ENCODE data around the gene VRK3.
"Not testable (repeated sequence)": the region's sequence is repeated elsewhere in the genome, so short reads cannot be mapped to it uniquely, and the experiment has no call there.

The VRK3 gene, protein sequence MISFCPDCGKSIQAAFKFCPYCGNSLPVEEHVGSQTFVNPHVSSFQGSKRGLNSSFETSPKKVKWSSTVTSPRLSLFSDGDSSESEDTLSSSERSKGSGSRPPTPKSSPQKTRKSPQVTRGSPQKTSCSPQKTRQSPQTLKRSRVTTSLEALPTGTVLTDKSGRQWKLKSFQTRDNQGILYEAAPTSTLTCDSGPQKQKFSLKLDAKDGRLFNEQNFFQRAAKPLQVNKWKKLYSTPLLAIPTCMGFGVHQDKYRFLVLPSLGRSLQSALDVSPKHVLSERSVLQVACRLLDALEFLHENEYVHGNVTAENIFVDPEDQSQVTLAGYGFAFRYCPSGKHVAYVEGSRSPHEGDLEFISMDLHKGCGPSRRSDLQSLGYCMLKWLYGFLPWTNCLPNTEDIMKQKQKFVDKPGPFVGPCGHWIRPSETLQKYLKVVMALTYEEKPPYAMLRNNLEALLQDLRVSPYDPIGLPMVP

DNA sequence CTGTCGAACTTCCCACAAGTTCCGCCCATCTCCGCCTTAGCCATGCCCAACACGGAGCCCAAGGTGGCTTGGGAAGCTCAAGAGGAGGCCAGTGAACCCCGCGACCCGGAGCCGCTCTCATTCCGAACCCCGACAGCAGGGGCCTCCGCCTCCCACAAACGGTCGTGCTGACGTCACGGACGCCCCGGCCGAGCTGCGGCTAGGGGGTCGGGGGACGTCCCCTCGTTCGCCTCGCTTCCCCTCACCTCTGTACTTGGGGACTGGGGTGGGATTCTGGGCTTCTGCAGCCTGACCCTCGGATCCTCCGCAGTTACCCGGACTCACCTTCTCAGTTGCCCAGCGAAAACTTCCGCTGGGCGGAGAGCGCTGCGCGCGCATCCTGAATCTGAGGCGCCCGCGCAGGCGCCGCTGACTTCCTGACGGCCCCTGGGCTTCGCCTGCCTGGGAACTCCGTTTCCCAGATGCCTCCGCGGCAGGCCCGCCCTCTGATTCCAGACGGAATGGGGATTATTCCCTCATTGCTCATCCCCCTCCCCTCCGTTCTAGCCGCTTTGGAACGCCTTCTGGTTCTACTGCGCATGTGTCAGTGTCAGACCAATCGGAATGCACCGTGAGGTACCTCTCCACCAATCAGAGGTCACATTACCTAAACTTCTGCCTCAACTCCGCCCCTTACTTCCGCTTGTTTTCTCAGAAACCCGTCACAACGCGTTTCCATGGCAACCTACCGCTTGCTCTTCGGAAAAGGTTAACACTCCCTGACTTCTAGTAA is at the start of gene VRK3:
TSS of gene VRK3 (minus strand) at position 351 of the 772 bp plus-strand sequence. CDS start 9,210 bp downstream, outside the sequence.
- DNase-seq (ENCODE audit: insufficient read length, low spot score) (peak; percentile 77), FAIRE-seq (peak; percentile 98)

DNA sequence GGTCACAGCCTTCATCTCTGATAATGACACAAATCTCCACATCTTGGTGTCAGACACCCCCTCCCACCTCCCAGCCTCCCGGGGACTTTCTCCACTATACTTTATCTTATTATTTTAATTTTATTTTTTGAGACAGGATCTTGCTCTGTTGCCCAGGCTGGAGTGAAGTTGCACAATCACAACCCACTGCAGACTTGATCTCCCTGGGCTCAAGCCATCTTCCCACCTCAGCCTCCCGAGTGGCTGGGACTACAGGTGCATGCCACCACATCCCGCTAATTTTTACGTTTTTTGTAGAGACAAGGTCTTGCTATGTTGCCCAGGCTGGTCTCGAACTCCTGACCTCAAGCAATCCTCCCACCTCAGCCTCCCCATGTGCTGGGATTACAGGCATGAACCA is 43.2 kb upstream of the VRK3 start:
- FAIRE-seq; DNase-seq (ENCODE audit: insufficient read length, low spot score): not testable (repeated sequence)

DNA sequence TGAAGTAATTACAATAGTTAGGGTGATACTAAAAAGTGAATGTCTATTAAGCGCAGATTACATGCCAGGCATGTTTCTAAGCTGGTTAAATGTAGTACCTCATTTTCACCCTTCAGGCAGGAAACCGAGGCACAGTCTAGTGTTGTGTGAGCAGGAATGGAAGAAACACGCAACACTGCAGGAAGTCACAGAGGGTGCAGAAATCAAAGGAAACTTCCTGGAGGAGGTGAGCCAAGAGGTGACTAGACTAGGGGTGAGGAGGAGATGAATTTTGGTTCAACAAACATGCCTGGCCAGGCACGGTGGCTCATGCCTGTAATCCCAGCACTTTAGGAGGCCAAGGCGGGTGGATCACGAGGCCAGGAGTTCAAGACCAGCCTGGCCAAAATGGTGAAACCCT is 42.4 kb upstream of the VRK3 start:
- no peak for FAIRE-seq

DNA sequence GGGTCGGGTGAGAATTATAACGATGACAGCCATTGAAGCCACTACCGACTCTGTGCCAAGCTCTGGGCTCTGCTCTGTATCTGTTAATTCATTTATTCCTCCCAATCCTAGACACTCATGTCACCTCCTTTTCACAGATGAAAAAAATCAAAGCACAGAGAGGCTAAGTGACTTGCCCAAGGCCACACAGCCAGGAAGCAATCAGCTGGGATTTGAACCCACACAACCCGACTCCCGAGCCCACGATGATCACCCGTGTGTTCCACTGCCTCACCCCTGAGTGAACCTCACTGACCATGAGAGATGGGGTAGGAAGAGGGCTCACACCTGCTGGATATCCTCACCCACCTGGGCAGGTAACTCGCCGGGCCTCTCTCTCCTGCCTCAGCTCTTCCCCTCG is 40.8 kb upstream of the VRK3 start:
- FAIRE-seq (no peak), DNase-seq (ENCODE audit: insufficient read length, low spot score) (no peak)

More for the DNA sequence above, 42.4 kb upstream of the VRK3 start:
- no peak for DNase-seq (ENCODE audit: insufficient read length, low spot score)

DNA sequence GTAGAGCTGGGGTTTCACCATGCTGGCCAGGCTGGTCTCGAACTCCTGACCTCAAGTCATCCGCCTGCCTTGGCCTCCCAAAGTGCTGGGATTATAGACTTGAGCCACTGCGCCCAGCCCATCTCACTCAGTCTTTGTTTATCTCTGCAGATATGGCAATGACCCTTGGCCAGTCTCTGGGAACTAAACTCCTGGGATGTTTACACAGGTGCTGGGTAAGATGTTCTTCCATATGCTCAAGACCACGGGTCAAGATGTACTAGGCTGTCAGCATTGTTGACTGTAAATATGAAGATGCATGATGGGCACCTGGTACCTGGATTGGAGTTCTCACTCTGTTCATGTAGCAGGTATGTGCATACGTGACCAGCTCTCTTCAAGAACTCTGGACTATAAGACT is 36.5 kb upstream of the VRK3 start:
- no peak for FAIRE-seq
- no peak for DNase-seq (ENCODE audit: insufficient read length, low spot score)

DNA sequence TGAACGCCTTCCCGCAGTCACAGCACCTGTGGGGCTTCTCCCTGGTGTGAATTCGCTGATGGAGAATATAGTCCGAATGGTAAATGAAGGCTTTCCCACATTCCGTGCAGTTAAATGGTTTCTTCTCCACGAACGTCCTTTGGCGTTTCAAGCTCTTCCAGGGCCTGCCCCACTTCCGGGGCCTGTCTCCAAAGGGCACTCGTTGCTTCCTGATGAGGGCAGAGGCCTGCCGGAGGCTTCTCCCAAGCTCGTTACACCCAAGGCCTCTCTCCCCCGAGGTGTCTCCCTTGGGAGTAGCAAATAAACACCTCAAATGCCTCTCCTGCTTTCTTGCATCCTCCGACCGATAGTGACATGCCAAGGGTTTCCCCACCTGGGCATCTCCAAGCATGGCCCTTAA is 34.9 kb upstream of the VRK3 start:
- no peak for FAIRE-seq

DNA sequence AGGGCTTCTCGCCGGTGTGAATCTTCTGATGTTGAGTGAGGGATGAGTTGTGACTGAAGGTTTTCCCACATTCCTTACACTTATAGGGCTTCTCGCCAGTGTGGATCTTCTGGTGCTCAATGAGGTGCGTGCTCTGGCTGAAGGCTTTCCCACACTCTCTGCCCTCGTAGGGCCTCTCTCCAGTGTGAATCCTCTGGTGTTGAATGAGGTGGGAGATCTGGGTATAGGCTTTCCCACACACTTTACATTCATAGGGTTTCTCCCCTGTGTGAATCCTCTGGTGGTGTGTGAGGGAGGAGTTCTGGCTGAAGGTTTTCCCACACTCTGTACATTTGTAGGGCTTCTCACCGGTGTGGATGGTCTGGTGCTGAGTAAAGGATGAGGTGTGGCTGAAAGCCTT is 33.9 kb upstream of the VRK3 start:
- FAIRE-seq: no peak
- no peak for DNase-seq (ENCODE audit: insufficient read length, low spot score)

More for the DNA sequence above, 34.9 kb upstream of the VRK3 start:
- no peak for DNase-seq (ENCODE audit: insufficient read length, low spot score)

DNA sequence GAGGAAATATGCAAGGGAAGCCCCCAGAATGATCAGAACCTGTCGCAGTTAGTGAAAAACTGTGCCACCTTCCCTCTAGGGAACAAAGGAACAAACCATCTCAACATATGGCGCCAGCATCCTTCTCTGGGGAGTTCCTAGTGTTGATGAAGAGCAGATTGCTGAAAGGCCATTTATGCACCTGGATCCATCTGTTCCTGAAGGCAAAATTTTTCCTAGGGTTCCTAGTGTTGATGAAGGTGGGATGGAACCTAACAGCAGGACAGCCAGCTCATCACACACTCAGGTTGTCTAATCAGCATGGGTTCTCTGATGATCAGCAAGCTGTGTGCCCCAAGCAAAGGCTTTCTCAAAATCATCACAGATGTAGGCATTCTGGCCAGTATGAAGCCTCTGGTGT is 33.3 kb upstream of the VRK3 start:
- no peak for FAIRE-seq
- no peak for DNase-seq (ENCODE audit: insufficient read length, low spot score)

DNA sequence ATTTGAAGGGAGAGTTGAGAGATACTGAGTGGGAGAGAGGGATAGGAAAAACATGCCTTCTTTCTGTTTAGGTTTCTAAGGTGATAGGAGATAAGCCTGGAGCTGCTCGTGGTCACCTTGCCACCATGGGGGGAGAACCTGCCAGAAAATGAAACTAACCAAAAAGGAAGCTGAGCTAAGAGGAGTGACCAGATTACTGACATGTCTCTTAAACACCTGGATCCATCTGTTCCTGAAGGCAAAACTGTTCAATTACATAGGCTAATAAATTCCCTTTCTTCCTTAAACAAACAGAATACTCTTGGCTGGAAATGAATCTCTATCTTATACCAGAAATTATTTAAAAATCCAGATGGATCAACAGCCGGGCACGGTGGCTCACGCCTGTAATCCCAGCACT is 27.9 kb upstream of the VRK3 start:
- FAIRE-seq (no peak), DNase-seq (ENCODE audit: insufficient read length, low spot score) (no peak)

DNA sequence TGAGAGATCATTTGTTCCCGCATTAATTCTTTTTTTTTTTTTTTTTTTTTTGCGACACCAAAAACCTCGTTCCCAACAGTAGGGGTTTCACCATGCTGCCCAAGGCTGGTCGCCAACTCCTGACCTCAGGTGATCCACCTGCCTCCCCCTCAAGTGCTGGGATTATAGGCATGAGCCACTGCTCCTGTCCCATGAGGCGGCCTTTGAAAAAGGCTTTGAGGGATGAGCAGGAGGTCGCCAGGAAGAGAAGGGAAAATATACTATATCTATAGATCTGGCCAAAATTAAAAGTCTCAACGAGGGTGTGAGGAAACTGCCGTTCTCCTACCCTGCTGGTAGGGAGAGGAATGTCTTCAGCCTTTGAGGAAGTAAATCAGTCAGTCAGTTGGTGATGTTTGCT is 26.8 kb upstream of the VRK3 start:
- no peak for DNase-seq (ENCODE audit: insufficient read length, low spot score)

DNA sequence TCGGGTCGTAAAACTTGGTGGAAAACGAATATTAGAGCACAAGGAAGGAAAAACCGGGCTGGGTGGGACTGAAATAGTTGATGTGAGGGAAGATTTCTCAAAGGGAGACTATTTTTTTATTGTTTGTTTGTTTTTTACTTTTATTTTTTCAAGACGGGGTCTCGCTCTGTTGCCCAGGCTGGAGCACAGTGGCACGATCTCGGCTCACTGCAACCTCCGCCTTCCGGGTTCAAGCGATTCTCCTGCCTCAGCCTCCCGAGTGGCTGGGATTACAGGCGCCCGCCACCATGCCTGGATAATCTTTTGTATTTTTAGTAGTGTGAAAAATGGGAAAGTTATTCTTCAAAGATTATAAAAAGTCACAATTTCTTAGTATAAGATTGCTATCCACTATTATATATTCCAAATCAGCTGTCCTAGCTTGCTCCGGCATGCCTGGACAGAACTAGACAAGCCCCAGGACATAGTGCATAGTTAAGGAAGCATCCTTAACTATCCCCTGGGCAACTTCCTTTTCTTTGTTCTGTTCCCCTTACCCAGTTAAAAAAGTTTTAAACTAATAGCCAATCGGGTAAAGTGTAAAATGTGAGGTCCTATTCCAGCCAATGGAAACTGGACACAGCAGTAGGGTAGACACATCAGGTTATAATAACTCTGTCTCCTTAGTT is 26.2 kb upstream of the VRK3 start:
- not testable (repeated sequence) for DNase-seq (ENCODE audit: insufficient read length, low spot score); FAIRE-seq

More for the DNA sequence above, 26.8 kb upstream of the VRK3 start:
- FAIRE-seq: no peak

DNA sequence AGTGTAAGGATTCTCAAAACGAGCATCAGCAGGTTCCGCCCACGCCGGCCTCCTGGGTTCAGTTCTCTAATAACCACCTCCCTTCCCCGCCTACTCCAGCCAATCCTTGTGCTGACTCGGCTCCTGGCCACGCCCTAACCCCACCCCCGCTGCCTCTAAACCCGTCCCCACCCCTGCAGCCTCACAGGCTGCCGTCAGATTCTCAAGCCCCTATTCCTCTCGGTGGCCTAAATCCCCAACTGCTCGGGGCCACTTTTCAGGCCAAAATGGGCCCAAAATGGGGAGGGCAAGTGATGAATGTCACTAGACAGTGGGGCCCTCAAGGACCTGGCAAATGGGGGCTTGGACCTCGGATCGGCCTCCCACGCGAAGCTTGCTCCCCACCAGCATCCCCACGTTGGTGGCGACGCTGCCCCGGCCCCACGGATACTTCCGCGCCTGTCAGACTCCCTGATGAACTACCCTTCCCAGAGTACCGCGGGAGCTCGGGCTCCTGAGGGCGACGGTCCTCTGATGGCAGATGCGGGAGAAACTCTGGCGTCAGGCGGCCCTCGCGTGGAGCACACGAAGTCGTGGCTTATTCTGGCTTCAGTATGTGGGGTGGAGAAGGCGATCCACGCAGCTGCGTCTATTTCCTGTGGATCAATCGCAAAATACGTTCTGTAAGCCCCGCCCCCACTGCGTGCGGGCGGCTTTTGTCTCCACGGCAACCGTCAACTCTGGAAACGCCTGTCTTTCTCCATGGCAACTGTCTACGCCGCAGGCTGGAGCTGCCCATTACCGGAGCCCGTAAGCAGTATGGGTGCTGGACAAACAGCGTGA is 25.4 kb upstream of the VRK3 start:
- DNase-seq (ENCODE audit: insufficient read length, low spot score): peak; percentile 15
- FAIRE-seq: no peak

DNA sequence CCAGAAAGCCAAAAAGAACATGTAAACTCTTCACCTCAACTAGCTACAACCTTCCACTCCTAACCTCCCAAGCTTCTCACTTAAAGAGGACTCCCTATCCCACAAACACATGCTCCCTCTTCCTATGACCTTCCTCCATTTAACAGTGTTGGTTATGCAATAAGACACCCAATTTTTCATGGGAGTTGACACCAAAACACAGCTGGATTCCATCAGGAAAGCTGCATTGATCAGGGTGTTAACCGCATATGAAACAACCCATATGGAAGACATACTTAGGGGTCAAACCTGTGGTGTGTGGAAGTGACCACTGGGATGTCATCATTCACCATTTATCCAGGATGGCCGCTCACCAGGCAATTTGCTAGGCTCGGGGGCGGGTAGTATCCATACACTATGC is 22.5 kb upstream of the VRK3 start:
- no peak for FAIRE-seq

DNA sequence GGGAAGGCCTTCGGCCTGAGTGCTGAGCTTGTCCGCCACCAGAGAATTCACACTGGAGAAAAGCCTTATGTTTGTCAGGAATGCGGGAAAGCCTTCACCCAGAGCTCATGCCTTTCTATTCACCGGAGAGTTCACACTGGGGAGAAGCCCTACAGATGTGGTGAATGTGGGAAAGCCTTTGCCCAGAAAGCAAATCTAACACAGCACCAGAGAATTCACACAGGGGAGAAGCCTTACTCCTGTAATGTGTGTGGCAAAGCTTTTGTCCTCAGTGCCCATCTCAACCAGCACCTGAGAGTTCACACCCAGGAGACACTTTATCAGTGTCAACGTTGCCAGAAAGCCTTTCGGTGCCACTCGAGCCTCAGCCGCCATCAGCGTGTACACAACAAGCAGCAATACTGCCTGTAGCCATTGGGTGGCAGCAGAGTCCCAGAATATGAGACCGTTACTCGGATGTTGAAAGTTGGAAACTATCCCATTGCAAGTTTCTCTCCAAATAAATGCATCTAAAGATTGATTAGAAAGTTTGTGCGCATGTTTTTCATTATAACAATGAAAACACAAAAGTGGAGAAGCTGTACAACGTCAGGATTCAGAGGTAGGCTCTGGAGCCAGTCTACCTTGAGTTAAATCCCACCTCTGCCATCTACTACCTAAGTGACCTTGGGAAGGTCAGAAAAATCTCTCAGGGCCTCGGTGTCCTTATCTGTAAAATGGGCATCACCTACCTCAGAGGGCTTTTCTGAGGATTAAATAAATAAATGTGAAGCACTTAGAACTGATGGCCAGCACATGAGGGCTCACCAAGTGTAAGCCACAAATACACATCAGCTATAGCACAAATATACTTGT is 21.7 kb upstream of the VRK3 start:
- FAIRE-seq: no peak
- no peak for DNase-seq (ENCODE audit: insufficient read length, low spot score)

More for the DNA sequence above, 22.5 kb upstream of the VRK3 start:
- DNase-seq (ENCODE audit: insufficient read length, low spot score): no peak

DNA sequence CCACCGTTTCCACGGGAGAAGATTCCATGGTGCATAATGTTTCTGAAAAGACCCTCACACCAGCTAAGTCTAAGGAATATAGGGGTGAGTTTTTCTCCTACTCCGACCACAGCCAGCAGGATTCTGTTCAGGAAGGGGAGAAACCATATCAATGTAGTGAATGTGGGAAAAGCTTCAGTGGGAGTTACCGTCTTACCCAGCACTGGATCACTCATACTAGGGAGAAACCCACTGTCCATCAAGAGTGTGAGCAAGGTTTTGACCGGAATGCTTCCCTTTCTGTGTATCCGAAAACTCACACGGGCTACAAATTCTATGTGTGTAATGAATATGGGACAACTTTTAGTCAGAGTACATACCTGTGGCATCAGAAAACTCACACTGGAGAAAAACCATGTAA is 19.8 kb upstream of the VRK3 start:
- no peak for FAIRE-seq
- no peak for DNase-seq (ENCODE audit: insufficient read length, low spot score)

DNA sequence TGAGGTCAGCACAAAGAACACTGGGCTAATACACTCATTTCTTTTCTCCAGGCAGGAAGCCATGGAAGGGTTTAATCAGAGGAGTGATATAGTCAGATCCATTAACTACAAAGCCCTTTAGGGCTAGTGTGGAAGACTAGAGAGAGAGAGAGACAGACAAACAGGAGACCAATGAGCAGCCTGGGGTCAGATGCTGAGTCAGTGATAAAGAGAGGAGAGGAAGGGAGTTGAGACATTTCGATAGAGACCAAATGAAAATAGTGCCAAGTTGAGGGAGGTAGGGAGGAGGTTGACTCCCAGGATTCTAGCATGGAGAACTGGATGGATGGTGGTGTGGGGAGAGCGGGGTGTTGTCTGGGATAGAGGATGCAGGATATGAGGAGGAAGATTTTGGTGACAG is 18.8 kb upstream of the VRK3 start:
- DNase-seq (ENCODE audit: insufficient read length, low spot score) (no peak), FAIRE-seq (no peak)

DNA sequence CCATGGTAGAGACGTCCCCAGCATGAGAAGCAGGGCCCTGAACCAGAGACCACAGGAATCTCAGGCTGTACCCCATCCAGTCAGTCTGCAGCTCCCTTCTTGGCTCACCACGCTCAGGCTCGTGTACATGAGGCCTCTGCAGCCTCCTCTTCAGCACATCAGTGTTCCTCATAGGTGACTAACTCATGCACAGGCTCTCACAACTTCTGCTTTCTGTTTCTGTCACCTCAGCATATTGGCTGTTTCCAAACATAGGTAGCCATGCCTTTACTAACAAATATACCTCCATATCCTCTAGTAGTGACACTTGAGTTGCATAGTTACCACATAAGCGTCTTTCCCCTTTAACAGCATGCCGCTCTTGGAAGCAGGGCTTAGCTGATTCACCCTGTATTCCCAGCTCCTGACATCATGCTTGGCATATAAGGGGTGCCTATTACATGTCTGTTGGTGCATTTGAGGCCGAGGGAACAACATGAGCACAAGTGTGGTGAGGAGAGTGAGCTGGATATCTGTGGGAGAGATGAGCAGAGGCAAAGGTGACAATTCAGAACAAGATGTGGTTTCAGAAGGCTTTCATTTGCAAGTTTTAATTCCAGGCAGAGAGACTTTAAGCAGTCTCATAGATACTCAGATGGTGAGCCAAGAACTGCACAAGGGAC is 17.3 kb upstream of the VRK3 start:
- FAIRE-seq (no peak), DNase-seq (ENCODE audit: insufficient read length, low spot score) (no peak)

DNA sequence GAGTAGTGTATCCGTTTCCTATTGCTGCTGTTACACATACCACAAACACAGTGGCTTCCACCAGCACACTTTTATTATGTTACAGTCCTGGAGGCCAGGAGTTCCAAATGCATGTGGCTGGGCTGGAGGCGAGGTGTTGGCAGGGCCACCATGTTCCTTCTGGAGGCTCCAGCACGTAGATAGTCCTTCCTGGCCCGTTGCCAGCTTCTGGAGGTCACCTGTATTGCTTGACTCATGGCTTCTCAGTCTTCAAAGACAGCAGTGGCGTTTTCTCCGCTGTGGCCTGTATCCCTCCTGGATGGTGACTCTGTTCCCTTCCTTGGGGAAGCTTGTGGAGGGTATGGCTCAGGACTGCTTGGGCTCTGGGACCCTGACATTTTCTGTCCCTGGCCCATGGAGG is 15.8 kb upstream of the VRK3 start:
- no peak for DNase-seq (ENCODE audit: insufficient read length, low spot score)
- FAIRE-seq: no peak

DNA sequence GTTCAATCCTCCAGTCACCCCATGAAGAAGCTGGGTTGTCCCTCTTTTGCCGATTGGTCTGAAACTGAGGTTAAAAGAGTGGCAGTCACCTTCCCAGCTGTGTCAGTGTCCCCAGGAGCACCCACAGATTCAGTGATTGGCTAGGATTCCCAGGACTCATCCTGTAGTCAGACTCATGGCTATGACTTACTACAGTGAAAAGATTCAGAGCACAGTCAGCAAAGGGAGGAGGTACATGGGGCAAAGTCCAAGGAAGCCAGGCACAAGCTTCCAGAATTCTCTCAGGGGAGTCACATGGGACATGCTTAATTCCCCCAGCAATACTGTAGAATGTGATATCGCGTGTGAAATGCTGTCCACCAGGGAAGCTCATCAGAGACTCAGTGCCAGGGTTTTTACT is 14.8 kb upstream of the VRK3 start:
- FAIRE-seq (no peak), DNase-seq (ENCODE audit: insufficient read length, low spot score) (no peak)

Measured in GM19239 (cell line).